ENCODE results near the gene SKA1. TPM values are rescaled to one million over a fixed set of nuclear protein-coding genes. Genes with fewer than 3 reads are reported as not detected.
"Not testable (repeated sequence)": the region's sequence is repeated elsewhere in the genome, so short reads cannot be mapped to it uniquely, and the experiment has no call there.

SKA1 gene
- total RNA-seq, 1 donor: 0.73 TPM

- H3K4me3 ChIP-seq (ENCODE audit: low read length); H3K9me3 ChIP-seq (ENCODE audit: low read depth, low read length); H3K4me1 ChIP-seq (ENCODE audit: insufficient read depth, low read length): not testable (repeated sequence)
- peaks cover 25% of the 10 kb centered on the region for H3K27me3 ChIP-seq (ENCODE audit: insufficient read depth, low read length)
Measured at GRCh38 chr18:50404752-50405581, 30.1 kb downstream of the SKA1 start.

- no peaks in the 10 kb centered on the region for H3K4me1 ChIP-seq (ENCODE audit: insufficient read depth, low read length)
- no peak overlapping the region for H3K4me3 ChIP-seq (ENCODE audit: low read length)
- no peaks in the 10 kb centered on the region for H3K9me3 ChIP-seq (ENCODE audit: low read depth, low read length)
- peaks cover 25% of the 10 kb centered on the region for H3K27me3 ChIP-seq (ENCODE audit: insufficient read depth, low read length)
Measured at GRCh38 chr18:50405582-50406271, 30.9 kb downstream of the SKA1 start.

GRCh38 chr18:50409236-50409635, 34.4 kb downstream of the SKA1 start:
- H3K4me1 ChIP-seq (ENCODE audit: insufficient read depth, low read length): no peaks in the 10 kb centered on the region
- no peak overlapping the region for H3K4me3 ChIP-seq (ENCODE audit: low read length)
- peaks cover 13% of the 10 kb centered on the region for H3K27me3 ChIP-seq (ENCODE audit: insufficient read depth, low read length)
- H3K9me3 ChIP-seq (ENCODE audit: low read depth, low read length): no peaks in the 10 kb centered on the region

- Histone ChIP-seq H3K27me3 (ENCODE audit: insufficient read depth, low read length) (peaks cover 10% of the 10 kb centered on the region), H3K4me1 (ENCODE audit: insufficient read depth, low read length) (no peaks in the 10 kb centered on the region), H3K9me3 (ENCODE audit: low read depth, low read length) (no peaks in the 10 kb centered on the region), H3K4me3 (ENCODE audit: low read length) (no peak overlapping the region)
Measured at GRCh38 chr18:50410008-50410407, 35.2 kb downstream of the SKA1 start.

GRCh38 chr18:50410894-50411293, 36.0 kb downstream of the SKA1 start:
- Histone ChIP-seq H3K27me3 (ENCODE audit: insufficient read depth, low read length) (peaks cover 12% of the 10 kb centered on the region), H3K4me3 (ENCODE audit: low read length) (no peak overlapping the region), H3K9me3 (ENCODE audit: low read depth, low read length) (no peaks in the 10 kb centered on the region), H3K4me1 (ENCODE audit: insufficient read depth, low read length) (no peaks in the 10 kb centered on the region)

DNA sequence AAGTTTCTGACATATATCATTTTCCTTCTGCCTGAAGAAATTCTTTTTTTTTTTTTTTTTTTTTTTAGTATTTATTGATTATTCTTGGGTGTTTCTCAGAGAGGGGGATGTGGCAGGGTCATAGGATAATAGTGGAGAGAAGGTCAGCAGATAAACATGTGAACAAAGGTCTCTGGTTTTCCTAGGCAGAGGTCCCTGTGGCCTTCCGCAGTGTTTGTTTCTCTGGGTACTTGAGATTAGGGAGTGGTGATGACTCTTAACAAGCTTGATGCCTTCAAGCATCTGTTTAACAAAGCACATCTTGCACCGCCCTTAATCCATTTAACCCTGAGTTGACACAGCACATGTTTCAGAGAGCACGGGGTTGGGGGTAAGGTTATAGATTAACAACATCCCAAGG, 42.0 kb downstream of the SKA1 start:
- H3K4me1 ChIP-seq (ENCODE audit: insufficient read depth, low read length); H3K27me3 ChIP-seq (ENCODE audit: insufficient read depth, low read length); H3K4me3 ChIP-seq (ENCODE audit: low read length); H3K9me3 ChIP-seq (ENCODE audit: low read depth, low read length): not testable (repeated sequence)

GRCh38 chr18:50417705-50418104, 42.9 kb downstream of the SKA1 start:
- H3K4me1 ChIP-seq (ENCODE audit: insufficient read depth, low read length); H3K4me3 ChIP-seq (ENCODE audit: low read length); H3K9me3 ChIP-seq (ENCODE audit: low read depth, low read length); H3K27me3 ChIP-seq (ENCODE audit: insufficient read depth, low read length): not testable (repeated sequence)

DNA sequence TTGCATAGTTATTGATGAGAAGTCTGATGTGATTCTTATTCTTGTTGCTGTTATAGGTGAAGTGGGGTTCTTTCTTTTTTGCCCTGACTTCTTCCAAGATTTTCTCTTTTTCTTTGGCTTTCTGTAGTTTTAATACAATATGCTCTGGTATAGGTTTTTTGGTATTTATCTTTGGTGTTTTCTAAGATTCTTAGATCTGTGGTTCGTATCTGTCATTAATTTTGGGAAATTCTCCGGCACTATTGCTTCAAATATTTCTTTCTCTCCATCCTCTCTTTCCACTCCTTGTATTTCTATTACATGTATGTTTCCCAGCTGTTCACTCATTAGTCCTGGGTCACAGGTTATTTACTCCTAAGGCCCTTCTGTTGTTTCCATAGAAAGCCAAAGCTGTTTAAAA, 43.8 kb downstream of the SKA1 start:
- H3K4me1 ChIP-seq (ENCODE audit: insufficient read depth, low read length): no peaks in the 10 kb centered on the region
- H3K9me3 ChIP-seq (ENCODE audit: low read depth, low read length): no peaks in the 10 kb centered on the region
- peaks cover 7% of the 10 kb centered on the region for H3K27me3 ChIP-seq (ENCODE audit: insufficient read depth, low read length)
- no peak overlapping the region for H3K4me3 ChIP-seq (ENCODE audit: low read length)

GRCh38 chr18:50422286-50422898, 47.5 kb downstream of the SKA1 start:
- H3K27me3 ChIP-seq (ENCODE audit: insufficient read depth, low read length): peaks cover 3% of the 10 kb centered on the region
- no peak overlapping the region for H3K4me3 ChIP-seq (ENCODE audit: low read length)
- H3K4me1 ChIP-seq (ENCODE audit: insufficient read depth, low read length): no peaks in the 10 kb centered on the region
- H3K9me3 ChIP-seq (ENCODE audit: low read depth, low read length): no peaks in the 10 kb centered on the region

- no peaks in the 10 kb centered on the region for H3K9me3 ChIP-seq (ENCODE audit: low read depth, low read length)
- H3K27me3 ChIP-seq (ENCODE audit: insufficient read depth, low read length): peaks cover 4% of the 10 kb centered on the region
- no peaks in the 10 kb centered on the region for H3K4me1 ChIP-seq (ENCODE audit: insufficient read depth, low read length)
- no peak overlapping the region for H3K4me3 ChIP-seq (ENCODE audit: low read length)
Measured at GRCh38 chr18:50424877-50425690, 50.2 kb downstream of the SKA1 start.

- H3K27me3 ChIP-seq (ENCODE audit: insufficient read depth, low read length): peaks cover 8% of the 10 kb centered on the region
- no peaks in the 10 kb centered on the region for H3K4me1 ChIP-seq (ENCODE audit: insufficient read depth, low read length)
- H3K9me3 ChIP-seq (ENCODE audit: low read depth, low read length): no peaks in the 10 kb centered on the region
- H3K4me3 ChIP-seq (ENCODE audit: low read length): no peak overlapping the region
Measured at GRCh38 chr18:50427896-50428295, 53.0 kb downstream of the SKA1 start.

DNA sequence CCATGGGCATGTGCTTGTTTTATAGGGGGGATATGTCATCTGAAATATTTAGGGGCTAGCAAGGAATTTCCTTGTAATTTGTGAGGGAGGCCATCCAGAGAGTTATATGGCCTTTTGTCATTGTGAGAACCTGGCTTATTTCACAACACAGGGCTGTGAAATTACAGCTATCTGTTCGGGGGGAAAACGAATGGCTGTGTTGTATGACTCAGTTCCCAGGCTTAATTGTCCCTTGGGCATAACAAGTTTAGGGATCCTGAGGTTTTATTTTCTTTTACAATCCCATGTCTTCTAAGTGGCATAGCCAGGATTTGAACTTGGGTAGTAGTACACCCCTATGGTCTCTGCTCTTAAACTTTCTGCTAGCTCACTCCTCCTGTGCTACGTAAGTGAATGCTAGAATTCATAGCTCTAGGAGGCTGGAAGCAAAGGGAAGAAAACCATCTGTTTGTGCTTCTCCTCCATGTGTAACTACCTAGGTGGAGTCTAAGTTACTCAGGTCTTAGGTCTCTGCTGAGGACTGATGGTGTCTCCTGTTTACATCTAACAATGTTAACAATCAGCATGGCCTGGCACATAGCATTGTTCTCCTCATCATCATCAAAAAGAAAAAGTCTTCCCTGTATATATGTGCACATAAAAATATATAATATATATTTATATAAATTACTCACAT, 53.8 kb downstream of the SKA1 start:
- Histone ChIP-seq H3K9me3 (ENCODE audit: low read depth, low read length) (no peaks in the 10 kb centered on the region), H3K4me3 (ENCODE audit: low read length) (no peak overlapping the region), H3K27me3 (ENCODE audit: insufficient read depth, low read length) (peaks cover 8% of the 10 kb centered on the region), H3K4me1 (ENCODE audit: insufficient read depth, low read length) (no peaks in the 10 kb centered on the region)

GRCh38 chr18:50429207-50429948, 54.5 kb downstream of the SKA1 start:
- no peaks in the 10 kb centered on the region for H3K4me1 ChIP-seq (ENCODE audit: insufficient read depth, low read length)
- H3K4me3 ChIP-seq (ENCODE audit: low read length): no peak overlapping the region
- peaks cover 8% of the 10 kb centered on the region for H3K27me3 ChIP-seq (ENCODE audit: insufficient read depth, low read length)
- no peaks in the 10 kb centered on the region for H3K9me3 ChIP-seq (ENCODE audit: low read depth, low read length)

DNA sequence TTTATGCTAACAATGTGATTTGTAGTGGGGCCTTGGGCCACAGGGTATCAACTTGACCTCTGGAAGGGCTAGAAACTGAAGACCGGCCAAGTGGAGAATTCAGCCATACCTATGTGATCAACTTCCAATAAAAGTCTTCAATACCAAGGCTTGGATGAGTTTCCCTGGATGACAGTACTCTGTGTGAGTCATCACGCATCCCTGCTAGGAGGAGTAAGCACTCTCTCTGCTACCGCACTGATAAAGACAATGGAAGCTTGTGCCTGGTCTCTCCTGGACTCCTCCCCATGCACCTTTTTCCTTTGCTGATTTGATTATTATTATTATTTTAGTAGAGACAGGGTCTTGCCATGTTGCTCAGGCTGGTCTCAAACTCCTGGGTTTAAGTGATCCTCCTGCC, 58.1 kb downstream of the SKA1 start:
- peaks cover 4% of the 10 kb centered on the region for H3K27me3 ChIP-seq (ENCODE audit: insufficient read depth, low read length)
- H3K4me1 ChIP-seq (ENCODE audit: insufficient read depth, low read length): no peaks in the 10 kb centered on the region
- no peak overlapping the region for H3K4me3 ChIP-seq (ENCODE audit: low read length)
- no peaks in the 10 kb centered on the region for H3K9me3 ChIP-seq (ENCODE audit: low read depth, low read length)
